Right lobe of liver (tissue), 4 donors: Measurements from ENCODE around the gene PKIG.

Experiments
- CTCF ChIP-seq, 4 donors: fragments of 200-600 bp in 3 of 4; fragments of 450-650 bp in 1 of 4; IDR thresholded peaks; one replicate each; pipeline versions ENCODE4 v1.5.1 to v1.8.0; 2016 to 2022; ENCODE audit warnings: antibody characterized with exemption in 4 of 4, mild to moderate bottlenecking in 2 of 4
- POLR2A ChIP-seq: fragments of 450-650 bp; IDR thresholded peaks from one replicate; pipeline ENCODE4 v1.6.1; 2017; ENCODE audit warnings: antibody characterized with exemption, mild to moderate bottlenecking
- donor health status: DM: no; HTN: no; CAD: no.
- donor health status: DM: no; HTN: no; CAD: no.
- donor health status: DM: no; HTN: yes; CAD: no.

- TF ChIP-seq CTCF (IDR thresholded peaks at IDR 0.05): no peak
- no peak for TF ChIP-seq POLR2A
These were observed 31.2 kb downstream of the PKIG start for GRCh38 chr20:44613575-44613974.
